ENCODE results near the gene NEBL.

- TF ChIP-seq EZH2 (IDR thresholded peaks at IDR 0.05) (no peak), CTCF (IDR thresholded peaks at IDR 0.05) (no peak), EZH2phosphoT487 (IDR thresholded peaks at IDR 0.05) (no peak)
Measured at GRCh38 chr10:20778008-20778757, 118.9 kb downstream of the NEBL start.
